HepG2 (cell line): Measurements from ENCODE around the gene BMPR1B.

Experiments
- SKIL ChIP-seq: sonication (generic); formaldehyde crosslinking; IDR thresholded peaks from 2 replicates; pipeline ENCODE4 v1.8.0; 2022; ENCODE audit warnings: missing genetic modification reagents, mild to moderate bottlenecking, moderate library complexity, borderline replicate concordance
- ZNF18 ChIP-seq: sonication (generic); formaldehyde crosslinking; IDR thresholded peaks from 2 replicates; pipeline ENCODE4 v1.8.0; 2022; ENCODE audit warnings: mild to moderate bottlenecking, missing genetic modification reagents; ENCODE audit not compliant: insufficient replicate concordance

GRCh38 chr4:95050980-95051701, 293.4 kb downstream of the BMPR1B start:
- TF ChIP-seq ZNF18 (CRISPR knock-in tag) (no peak), SKIL (CRISPR knock-in tag) (no peak)
